GM21360 (cell line): ENCODE data around the gene LMBRD2.
"Not testable (repeated sequence)": the region's sequence is repeated elsewhere in the genome, so short reads cannot be mapped to it uniquely, and the experiment has no call there.

ENCODE experiments used
- ATAC-seq: cut with Tn5 transposase; IDR thresholded peaks from one replicate; pipeline ENCODE4 v1.9.1; 2021; ENCODE audit warnings: mild to moderate bottlenecking, moderate library complexity; ENCODE audit not compliant: unreplicated experiment

Gene LMBRD2

DNA sequence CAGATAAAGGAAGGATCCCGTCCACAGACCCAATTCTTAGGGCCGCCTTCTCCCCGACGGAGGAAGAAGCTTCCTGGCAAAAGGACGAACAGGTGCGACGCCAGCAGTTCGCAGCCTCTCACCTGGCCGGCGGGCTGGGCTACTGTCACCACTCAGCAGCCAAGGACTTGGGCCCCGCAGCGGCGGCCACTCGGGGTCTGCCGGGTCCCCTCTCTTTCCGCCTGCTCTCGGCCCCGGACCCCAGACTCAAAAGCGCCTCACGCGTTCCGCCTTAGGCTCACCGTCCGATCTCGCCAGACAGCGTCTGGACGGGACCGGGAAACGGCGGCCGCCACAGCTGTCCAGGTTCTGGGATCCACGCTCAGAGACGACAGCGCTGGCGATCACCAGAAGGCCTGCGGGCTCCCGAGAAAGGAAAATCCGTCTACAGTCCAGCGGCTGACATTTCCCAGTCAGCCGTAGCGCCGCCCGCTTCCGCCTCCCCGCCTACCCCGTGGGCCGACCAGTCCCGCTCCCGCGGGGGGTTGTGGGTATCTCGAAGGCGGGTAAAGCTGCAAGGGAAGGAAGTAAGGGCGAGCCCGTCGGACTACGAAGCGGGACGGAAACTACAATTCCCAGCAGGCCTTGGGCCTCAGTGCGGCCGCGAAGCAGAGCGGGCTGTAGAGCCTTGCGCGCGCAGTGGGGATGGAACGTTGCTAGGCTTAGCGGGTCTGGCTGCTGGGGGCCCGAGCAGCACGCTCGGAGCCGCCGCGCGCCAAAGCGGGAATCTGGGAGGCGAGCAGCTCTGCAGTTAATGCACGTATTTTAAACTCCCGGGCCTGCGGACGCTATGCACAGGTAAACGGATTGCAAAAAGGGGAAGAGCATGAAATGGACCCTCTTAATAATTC, at the start of gene LMBRD2, which contains the start of gene SKP2:
Gene LMBRD2, minus strand, starts transcription at position 454 of the 890 bp plus-strand sequence. CDS start 8,538 bp downstream, outside the sequence.
Gene SKP2, plus strand, starts transcription at position 678 of the 890 bp plus-strand sequence. Its CDS starts 152 bp downstream, at position 830.
- peak; percentile 98 for ATAC-seq

DNA sequence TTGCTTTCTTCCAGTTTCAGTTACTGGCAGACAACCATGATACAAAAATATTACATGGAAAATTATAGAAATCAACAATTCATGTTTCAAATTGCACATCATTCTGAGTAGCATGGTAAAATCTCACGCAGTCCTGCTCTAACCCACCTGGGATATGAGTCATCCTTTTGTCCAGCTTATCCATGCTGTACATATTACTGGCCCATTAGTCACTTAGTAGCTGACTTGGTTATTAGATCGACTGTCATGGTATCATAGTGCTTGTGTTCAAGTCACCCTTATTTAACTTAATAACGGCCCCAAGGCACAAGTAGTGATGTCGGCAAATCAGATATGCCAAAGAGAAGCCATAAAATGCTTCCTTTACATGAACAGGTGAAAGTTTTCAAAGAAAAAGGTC, 48.8 kb upstream of the LMBRD2 start:
- no peak for ATAC-seq

- ATAC-seq, result no peak
Measured at GRCh38 chr5:36199620-36200019, 47.9 kb upstream of the LMBRD2 start.

DNA sequence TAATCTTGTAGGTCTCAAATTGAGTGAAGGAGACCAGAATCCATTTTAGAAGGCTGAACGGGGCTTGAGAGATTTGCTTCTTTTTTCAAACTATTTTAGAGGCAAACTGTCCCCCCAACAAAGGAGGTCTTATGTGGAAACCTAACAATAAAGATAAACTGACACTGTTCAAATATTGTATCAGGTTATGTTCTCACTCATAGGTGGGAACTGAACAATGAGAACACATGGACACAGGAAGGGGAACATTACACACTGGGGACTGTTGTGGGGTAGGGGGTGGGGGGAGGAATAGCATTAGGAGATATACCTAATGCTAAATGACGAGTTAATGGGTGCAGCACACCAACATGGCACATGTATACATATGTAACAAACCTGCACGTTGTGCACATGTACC, 47.1 kb upstream of the LMBRD2 start:
- ATAC-seq, result not testable (repeated sequence)

GRCh38 chr5:36198281-36198680, 46.6 kb upstream of the LMBRD2 start:
- ATAC-seq, result no peak

- ATAC-seq, result no peak
Measured at GRCh38 chr5:36193746-36194145, 42.1 kb upstream of the LMBRD2 start.

GRCh38 chr5:36184408-36184807, 32.7 kb upstream of the LMBRD2 start:
- ATAC-seq, result not testable (repeated sequence)

- no peak for ATAC-seq
Measured at GRCh38 chr5:36181774-36182173, 30.1 kb upstream of the LMBRD2 start.

DNA sequence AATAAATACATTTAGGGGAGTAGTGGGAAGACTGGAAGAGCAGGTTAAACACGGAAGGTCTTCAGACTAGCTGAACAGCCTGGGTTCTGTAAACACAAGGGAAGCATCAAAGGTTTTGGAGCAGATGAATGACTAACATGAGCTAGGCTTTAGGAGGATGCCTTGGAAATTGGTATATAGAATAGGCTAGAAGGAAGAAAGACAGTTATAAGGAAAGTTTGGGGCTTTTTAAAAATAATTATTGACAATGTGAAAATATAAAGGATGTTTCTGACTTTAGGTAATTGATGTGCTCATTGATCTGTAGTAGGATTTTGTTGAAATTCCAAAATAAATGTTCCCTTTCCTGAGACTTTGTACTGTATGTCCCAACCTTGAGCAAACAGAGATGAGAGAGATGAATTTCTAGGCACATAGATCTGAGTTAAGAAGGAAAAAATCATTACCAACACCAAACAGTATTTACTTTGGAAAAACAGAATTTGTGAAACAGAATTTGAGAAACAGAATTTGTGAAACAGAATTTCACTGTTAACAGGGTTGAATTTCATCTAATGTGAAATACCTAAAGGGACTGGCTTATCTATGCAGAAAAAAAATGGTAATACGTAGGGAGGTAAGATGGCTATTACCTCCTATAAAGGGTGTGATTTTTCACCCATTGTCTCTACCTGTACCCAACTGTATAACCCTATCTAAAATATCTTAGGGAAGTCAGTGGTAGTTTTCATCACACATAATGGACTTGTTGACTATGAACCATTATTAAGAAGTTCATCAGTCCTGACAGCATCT, 29.1 kb upstream of the LMBRD2 start:
- ATAC-seq, result no peak

DNA sequence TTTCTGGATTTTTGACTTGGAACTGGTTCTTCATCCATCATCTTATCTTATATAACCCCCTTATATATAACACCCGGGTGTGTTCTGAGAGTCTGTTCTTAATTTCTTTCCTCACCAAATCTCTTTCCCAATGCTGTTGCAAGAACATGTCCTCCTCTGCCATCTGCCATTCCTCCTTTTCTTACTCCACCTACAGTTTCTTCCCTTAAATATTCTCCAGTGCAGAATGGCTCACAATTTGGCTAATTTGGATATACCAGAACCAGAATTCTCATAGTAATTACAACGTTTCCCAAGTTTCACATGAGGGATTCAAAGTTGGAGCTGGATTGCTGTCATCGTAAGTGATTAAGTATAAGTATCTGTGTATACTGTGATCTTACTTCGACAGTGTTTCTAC, 28.3 kb upstream of the LMBRD2 start:
- ATAC-seq, result no peak

DNA sequence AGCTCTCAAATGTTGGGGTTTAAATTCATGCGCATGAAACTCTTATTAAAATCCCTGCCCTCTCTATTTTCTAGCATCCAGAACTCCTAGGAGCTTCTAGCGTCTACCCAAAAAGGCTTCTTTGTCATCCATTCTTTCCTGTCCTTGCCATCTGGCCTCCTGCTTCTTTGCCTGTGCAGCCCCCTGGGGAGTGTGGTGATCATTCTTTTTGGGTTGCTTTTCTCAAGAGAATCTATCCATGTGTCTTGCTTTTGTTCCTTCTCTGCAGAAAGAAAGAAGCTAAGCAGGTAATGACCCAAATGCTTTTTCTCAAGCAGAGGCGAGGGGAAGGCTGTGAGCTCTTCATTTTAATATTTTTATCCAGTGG, 26.8 kb upstream of the LMBRD2 start:
- ATAC-seq, result no peak

GRCh38 chr5:36177715-36178523, 26.2 kb upstream of the LMBRD2 start:
- peak; percentile 6 for ATAC-seq

DNA sequence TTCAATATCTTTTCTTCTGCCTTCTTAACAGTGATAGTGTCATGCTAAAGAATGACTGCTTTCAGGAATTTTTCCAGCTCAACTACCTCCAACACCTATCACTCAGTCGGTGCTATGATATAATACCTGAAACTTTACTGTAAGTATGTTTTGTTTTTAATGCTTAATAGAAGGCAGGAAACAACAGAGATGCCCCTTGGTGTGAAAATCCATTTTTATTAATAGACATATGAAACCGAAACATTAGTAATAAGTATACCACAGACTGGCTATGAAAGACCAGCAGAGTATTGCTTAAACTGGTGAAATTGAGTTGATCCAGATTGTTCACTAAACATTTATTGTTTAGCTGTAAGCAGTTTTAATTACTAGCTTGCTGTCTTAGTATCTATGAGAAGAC, 25.5 kb upstream of the LMBRD2 start:
- peak; percentile 96 for ATAC-seq

DNA sequence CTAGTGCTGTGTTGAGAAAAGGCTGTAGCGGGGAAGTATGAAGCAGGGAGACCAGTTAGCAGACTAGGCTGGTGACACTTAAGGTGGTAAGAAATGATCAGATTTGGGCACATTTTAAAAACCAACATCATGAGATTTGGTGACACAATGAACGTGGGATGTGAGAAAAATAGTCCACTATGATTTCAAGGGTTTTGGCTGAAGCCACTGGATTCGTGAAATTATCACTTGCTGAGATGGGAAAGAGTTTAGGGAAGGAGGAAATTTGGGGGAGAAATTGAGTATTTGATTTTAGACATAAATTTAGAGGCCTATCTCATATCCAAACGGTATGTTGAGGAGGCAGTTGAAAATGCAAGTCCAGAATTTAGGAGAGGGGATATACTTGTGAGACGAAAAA, 23.4 kb upstream of the LMBRD2 start:
- no peak for ATAC-seq

- ATAC-seq, result no peak
Measured at GRCh38 chr5:36174119-36174518, 22.4 kb upstream of the LMBRD2 start.

- ATAC-seq, result no peak
Measured at GRCh38 chr5:36173426-36173825, 21.7 kb upstream of the LMBRD2 start.

DNA sequence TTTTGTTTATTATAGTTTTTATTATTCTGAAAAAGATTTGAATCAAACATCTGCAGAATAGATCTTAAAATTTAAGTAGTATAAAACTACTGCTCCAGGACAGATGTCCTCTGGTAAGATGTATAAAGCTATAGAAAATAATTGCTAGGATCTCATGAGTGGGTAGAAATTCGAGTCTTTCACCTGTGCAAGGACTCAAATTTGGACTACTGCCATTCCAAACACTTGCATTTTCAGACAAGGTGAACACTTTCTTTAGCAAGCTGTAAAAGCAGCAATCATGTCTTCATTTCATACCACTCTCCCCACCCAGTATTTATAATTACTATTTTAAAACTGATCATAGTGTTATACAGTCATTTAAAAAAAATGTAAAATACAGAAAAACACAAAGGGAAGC, 20.9 kb upstream of the LMBRD2 start:
- ATAC-seq, result no peak

DNA sequence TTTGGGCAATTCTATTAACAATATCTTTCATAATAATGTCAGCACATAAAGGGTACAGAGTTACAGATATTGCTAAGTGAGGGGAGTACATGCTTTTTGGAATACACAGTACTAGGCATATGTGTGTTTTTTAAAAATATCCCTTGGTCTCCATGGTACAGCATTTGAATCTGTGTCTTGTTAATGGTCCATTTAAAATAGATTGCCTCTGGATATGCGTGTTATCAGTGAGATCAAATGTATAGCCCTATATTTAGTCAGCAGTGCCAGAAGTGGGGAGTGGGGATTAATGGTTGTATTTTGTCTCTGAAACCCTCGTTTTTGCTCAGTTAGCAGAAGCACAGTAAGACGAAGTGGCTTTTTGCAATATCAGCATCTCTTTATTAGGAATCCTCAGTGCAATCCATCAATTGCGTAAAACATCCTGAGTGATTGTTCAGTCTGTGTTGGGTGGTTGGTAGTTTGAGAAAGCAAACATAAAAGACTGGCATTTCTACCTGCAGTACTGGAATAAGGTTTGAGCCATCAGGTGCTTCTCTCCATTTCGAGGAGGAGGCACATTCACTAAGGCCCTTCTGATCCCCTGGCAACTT, 19.2 kb upstream of the LMBRD2 start:
- ATAC-seq, result no peak

DNA sequence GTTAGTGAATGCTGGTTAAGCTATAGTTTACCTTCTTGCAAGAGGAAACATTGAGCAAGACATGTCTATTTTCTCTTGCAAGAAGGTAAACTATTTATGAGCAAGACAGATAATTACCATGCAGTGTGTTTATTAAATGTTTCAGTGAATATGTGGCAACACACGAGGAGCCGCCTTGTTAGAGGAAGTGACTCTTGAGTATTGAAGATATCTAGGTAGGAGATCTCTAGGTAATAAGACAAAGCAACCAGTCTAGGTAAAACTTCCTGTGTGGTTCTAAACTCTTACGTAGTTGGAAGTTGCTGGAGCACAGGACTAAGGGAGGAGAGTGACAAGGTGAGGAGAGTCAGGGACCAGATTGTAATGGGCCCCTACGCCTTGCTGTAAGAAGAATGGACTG, 17.1 kb upstream of the LMBRD2 start:
- no peak for ATAC-seq

DNA sequence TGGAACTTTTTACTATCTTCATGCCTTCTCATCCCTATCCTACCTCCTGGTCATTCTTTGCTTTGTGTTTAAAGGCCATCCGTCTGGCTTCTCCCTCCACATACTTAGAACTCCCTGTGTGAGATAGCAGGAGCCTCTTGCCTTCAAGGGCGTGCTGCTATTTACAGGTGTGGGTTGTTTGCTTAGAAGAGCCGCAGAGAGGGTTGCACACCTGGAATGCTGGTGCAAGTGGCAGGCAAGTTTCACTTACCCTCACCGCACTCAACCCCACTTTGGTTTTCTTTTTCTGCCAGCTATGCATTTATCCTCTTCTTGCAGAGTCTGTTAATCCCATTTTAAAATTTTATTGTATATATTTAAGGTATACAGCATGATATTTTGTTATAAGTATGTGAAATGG, 12.8 kb upstream of the LMBRD2 start:
- ATAC-seq, result no peak
